Stimulated activated CD8-positive, alpha-beta memory T cell treated with anti-CD3 and anti-CD28 coated beads, Interleukin-4, amount 100 ng/mL, for 4 hours (primary cell): ENCODE results near the gene STAM.
"Not testable (repeated sequence)": the region's sequence is repeated elsewhere in the genome, so short reads cannot be mapped to it uniquely, and the experiment has no call there.

Experiments
- DNase-seq, 2 donors: peaks; one replicate each; pipeline ENCODE4 v3.0.0-alpha.2; 2020; ENCODE audit warnings: low read depth in 2 of 2, low spot score in 1 of 2

STAM gene

GRCh38 chr10:17643755-17644484, at the start of gene STAM:
Gene STAM (plus strand): TSS chr10:17644151. CDS start chr10:17644340, 189 bp downstream.
- DNase-seq: peak; percentile 82

DNA sequence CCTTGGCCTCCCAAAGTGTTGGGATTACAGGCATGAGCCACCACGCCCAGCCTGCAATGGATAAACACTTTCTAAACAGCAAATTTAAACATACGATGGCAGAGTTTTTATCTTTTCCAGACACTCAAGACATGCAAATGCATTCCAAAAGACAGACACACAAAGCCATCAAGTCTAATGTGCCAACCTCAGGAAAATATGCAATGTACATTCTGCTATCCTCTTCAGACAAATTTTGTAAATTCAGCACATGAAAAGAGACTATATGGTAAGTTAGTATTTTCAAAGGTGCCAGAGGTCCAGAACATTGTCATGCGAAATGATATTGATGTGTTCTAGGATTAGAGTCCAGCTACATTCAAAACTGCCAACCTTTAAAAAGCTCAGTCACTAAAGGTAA, 46.6 kb upstream of the STAM start:
- no peak for DNase-seq

DNA sequence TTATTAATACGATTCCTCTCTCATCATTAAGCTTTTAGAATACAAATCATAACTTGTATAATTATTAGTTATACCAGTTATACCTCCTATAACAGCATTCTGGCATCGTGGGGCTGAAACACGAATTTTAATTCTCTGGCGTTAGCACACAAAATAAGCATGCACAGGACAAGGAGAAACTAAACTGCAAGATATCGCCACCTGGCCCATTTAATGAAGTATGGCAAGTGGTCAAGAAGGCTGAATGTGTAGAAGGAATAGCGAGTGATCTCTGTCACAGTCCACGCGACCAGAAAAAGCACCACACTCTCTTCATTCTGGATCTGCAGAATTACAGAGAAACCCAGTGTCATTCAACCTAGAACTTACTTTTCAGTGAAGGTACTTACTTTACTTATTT, 44.9 kb upstream of the STAM start:
- no peak for DNase-seq

GRCh38 chr10:17605936-17606335, 38.0 kb upstream of the STAM start:
- DNase-seq: no peak

GRCh38 chr10:17606547-17607040, 37.4 kb upstream of the STAM start:
- no peak for DNase-seq

- DNase-seq: no peak
These were observed 36.9 kb upstream of the STAM start for GRCh38 chr10:17607060-17607459.

DNA sequence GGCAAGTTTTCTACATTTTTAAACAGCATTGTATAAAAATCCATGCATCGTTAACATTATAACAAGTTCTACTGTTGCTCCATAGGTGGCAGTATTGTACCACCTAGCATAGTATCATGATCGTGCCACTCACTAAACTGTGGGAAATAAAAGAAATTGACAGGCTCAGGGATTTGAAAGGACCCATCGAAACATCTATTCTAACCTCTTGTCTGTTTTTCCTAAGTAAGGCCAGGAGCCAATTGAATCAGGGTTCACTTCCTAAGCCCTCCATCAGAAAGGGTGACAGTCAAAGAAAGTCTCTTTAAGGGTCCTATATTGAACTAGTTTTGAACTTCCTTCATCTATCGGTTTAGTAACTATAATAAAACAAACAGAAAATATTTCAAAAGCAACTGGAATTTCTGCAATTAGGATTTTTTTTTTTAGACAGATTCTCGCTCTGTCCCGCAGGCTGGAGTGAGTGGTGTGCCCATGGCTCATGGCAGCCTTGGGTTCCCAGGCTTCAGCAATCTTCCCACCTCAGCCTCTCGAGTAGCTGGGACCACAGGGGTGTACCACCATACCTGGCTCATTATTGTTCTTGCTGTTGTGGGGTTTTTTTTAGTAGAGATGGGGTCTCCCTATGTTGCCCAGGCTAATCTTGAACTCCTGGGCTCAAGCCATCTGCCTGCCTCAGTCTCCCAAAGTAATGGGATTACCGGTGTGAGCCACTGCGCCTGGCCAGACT, 36.2 kb upstream of the STAM start:
- no peak for DNase-seq

- no peak for DNase-seq
These were observed 34.4 kb upstream of the STAM start for GRCh38 chr10:17609523-17610079.

DNA sequence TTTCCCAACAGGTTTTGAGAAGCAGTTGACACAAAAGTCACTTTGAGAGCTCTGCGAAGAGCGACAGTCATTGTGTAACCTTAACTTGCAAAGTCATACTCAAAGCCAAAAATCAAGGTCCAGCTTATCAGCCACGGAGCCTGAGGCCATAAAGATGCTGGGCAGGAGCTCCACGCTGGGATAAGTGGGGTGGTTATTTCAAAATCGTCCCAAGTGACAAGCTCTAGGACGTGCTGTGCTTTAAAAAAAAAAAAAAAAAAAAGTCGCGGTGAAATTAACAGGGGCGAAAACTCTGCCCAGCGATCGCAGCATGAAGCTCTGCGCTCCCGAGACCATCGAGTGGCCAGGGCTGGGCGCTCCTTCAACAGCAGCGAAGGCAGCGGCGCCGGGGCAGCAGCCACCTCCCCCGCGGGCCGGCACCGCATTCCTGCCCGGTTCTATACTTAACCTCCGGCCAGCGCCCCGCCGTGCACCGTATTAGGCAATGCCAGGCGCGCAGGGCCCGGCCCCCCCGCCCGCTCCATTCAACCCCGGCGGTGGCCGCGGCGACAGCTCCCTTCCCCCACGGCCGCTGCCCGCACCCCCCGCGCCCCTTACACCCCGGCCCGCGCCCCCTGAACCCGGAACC, 27.4 kb upstream of the STAM start:
- DNase-seq: no peak

- peak in 1 of 2 donors; percentile 29 for DNase-seq
These were observed 26.7 kb upstream of the STAM start, which contains the start of gene HACD1 for GRCh38 chr10:17617031-17617911. Gene HACD1 (minus strand): TSS chr10:17617374. CDS start chr10:17617339, 35 bp downstream.

- no peak for DNase-seq
These were observed 21.9 kb upstream of the STAM start for GRCh38 chr10:17622061-17622460.

DNA sequence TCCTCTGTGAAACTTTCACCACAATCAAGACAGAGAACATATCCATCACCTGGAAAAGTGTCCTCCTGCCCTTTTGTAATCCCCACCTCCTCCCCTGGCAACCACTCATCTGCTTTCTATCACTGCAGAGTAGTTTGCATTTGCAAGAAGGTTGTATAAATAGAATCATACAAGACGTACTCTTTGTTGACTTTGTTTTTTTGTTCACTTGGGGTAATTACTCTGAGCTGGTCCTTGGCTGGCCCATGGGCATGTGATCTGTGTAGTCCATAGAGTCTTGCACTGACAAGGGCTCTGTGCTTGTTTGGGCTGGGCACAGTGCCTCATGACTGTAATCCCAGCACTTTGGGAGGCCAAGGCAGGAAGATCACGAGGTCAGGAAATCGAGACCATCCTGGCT, 19.0 kb upstream of the STAM start:
- DNase-seq: no peak

- DNase-seq: no peak
These were observed 17.3 kb upstream of the STAM start for GRCh38 chr10:17626656-17627055.

DNA sequence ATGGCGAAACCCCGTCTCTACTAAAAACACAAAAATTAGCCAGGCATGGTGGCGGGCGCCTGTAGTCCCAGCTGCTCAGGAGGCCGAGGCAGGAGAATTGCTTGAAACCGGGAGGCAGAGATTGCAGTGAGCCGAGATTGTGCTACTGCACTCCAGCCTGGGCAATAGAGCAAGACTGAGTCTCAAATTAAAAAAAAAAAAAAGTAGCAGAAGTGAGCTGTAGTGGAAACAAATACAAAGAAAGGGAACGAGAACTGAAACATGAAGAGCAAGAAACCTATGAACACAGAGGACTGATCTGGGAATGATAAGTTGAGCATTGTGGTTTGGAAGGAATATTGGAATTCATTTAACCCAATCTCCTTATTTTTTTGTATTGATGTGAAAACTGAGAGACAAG, 11.4 kb upstream of the STAM start:
- not testable (repeated sequence) for DNase-seq

GRCh38 chr10:17633353-17633752, 10.6 kb upstream of the STAM start:
- no peak for DNase-seq

DNA sequence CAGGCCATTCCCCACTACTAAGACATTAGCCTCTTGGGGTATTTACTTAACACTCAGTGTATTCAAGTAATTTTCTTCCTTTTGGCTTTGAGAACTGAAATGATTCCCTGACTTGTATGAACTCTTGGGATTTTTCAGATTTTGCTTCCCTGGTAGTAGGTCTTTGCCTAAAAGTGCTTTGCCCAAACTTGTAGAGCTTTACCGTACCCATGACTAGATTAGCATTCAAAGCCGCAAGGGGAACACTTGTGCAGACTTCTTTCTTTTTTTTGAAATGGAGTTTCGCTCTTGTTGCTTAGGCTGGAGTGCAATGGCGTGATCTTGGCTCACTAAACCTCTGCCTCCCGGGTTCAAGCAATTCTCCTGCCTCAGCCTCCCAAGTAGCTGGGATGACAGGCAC, 6.1 kb upstream of the STAM start:
- DNase-seq: no peak

- DNase-seq: no peak
These were observed 3.6 kb upstream of the STAM start for GRCh38 chr10:17640331-17640816.

DNA sequence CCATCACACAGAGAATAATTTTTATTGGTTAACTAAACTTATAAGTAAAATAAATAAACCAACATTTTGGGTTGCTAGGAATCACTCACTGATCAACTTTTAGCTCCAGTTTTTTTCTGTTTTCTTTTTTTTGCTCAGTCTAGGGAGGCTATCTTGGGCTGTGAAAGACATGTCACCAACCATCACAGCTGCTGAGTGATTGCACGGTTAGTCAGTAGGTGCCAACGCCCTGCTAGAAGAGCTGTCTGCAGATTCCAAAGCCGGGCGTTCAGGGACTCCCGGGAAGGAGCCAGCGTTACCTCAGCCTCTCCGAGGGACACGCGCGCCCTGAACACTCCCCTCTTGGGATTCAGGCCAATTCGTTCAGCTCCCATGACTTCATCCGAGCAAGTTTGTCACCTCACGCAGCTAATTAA, 604 bp upstream of the STAM start:
- DNase-seq: no peak

DNA sequence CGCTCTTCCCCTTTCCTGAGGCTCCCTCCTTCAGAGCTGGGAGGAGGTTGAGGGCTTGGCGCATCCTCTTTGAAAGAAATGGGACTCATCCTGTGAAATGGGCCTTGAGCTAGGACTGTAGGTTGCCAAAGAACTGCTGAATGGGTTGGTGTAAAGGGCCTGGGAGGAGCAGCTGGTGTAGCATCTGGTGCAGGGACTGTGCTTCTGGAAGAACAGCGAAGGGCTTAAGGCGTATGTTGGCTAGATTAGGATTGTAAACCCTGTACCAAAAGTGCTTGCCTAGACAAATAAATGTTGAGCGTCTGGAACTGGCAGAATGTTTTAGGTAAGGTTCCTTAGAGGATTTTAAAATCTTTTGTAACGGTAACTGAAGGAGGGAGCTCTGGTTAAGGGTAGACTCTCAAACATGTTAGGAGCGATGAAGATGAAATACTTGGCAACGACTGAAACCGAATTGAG, 563 bp downstream of the STAM start:
- no peak for DNase-seq

DNA sequence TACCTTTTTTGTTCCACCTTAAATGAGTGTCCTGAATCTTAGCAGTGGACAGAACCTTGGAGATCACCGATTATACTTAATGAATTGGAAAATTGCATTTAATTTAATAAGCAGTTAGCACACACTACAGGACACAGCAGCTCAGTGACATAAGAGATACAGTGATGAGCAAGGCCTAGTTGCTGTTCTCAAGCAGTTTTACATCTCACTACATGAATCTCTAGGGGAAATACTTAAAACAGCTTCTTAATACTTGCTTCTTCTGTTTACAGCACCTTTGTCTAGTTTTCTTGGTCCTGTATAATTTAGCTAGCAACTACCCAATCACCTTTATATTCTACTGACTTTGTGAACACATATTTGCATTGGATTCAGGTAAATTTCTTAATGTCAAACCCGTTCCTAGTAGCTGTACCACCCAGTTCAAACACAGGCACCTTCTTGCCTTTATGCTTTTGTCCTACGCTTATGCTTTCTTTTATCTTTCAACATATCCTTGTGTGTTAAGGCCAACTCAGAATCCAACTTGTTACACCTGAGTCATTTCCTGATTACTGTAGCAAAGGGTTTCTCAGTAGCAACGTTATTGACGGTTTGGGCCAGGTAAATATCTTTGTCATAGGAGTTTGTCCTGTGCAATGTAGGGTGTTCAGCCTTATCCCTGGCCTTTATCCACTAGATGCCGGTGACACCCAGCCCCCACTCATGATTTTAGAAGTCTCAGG, 1.8 kb downstream of the STAM start:
- no peak for DNase-seq
